NB4 (cell line): Measurements from ENCODE around the gene GLOD4.

ENCODE experiments used
- DNase-seq: peaks from one replicate; pipeline ENCODE4 v3.0.0; 2010; ENCODE audit warnings: low read depth
- H3K4me3 ChIP-seq: one replicate; pipeline ENCODE4 v1.5.1; 2011; ENCODE audit warnings: mild to moderate bottlenecking, low read depth, low read length, moderate library complexity
- CTCF ChIP-seq: IDR thresholded peaks from one replicate; pipeline ENCODE4 v1.5.1; 2012; ENCODE audit warnings: low read depth, low read length
- MAX ChIP-seq: IDR thresholded peaks from 2 replicates; pipeline ENCODE4 v1.6.1; 2011; ENCODE audit warnings: low read depth, low read length
- MYC ChIP-seq: IDR thresholded peaks from 2 replicates; pipeline ENCODE4 v1.6.1; 2011; ENCODE audit warnings: low read depth, low read length
- POLR2A ChIP-seq: IDR thresholded peaks from 2 replicates; pipeline ENCODE4 v1.6.1; 2011; ENCODE audit warnings: mild to moderate bottlenecking; ENCODE audit not compliant: insufficient read length; ENCODE audit errors: extremely low read depth

GLOD4 gene

GRCh38 chr17:824378-824777, 42.3 kb upstream of the GLOD4 start:
- H3K4me3 ChIP-seq, result no peak overlapping the region
- TF ChIP-seq CTCF, result no peak
- no peak for TF ChIP-seq MYC
- TF ChIP-seq POLR2A, result no peak
- no peak for TF ChIP-seq MAX
- DNase-seq, result no peak

- TF ChIP-seq MAX (no peak), POLR2A (no peak), MYC (no peak), CTCF (no peak)
- no peak for DNase-seq
- H3K4me3 ChIP-seq, result no peak overlapping the region
Observed at GRCh38 chr17:823501-823902, 41.4 kb upstream of the GLOD4 start.

GRCh38 chr17:819251-819650, 37.2 kb upstream of the GLOD4 start:
- no peak overlapping the region for H3K4me3 ChIP-seq
- no peak for TF ChIP-seq MYC
- no peak for TF ChIP-seq POLR2A
- TF ChIP-seq MAX, result no peak
- no peak for TF ChIP-seq CTCF
- DNase-seq, result no peak

GRCh38 chr17:814371-814770, 32.3 kb upstream of the GLOD4 start:
- TF ChIP-seq MYC, result no peak
- TF ChIP-seq POLR2A, result no peak
- no peak for TF ChIP-seq MAX
- TF ChIP-seq CTCF, result no peak
- no peak for DNase-seq
- H3K4me3 ChIP-seq, result no peak overlapping the region

GRCh38 chr17:812638-813204, 30.6 kb upstream of the GLOD4 start:
- TF ChIP-seq MAX (no peak), POLR2A (no peak), MYC (no peak), CTCF (no peak)

More at GRCh38 chr17:812638-813204, 30.6 kb upstream of the GLOD4 start:
- DNase-seq, result no peak
- no peak overlapping the region for H3K4me3 ChIP-seq
